Loucy (cell line): ENCODE measurements around the gene WSB2.
A peak's percentile ranks its signal among the peaks of the same experiment; 100 is the strongest.
"Not testable (repeated sequence)": the region's sequence is repeated elsewhere in the genome, so short reads cannot be mapped to it uniquely, and the experiment has no call there.

Source experiments
- H2AFZ ChIP-seq: fragments of 200-600 bp; sonication (generic); 2 replicates; pipeline ENCODE4 v1.6.0; 2016; ENCODE audit warnings: antibody characterized with exemption, mild to moderate bottlenecking, low read length, moderate library complexity
- H3F3A ChIP-seq: fragments of 200-600 bp; 2 replicates; pipeline ENCODE4 v1.6.0; 2016; ENCODE audit warnings: antibody characterized with exemption, low read depth, mild to moderate bottlenecking
- H3K27me3 ChIP-seq: fragments of 200-600 bp; sonication (generic); 2 replicates; pipeline ENCODE4 v1.6.1; 2014; ENCODE audit warnings: low read length, mild to moderate bottlenecking; ENCODE audit not compliant: insufficient read depth, poor library complexity, severe bottlenecking
- H3K36me3 ChIP-seq: fragments of 200-600 bp; sonication (generic); 2 replicates; pipeline ENCODE4 v1.6.1; 2016; ENCODE audit warnings: low read length; ENCODE audit not compliant: insufficient read depth
- H3K4me1 ChIP-seq: fragments of 200-600 bp; sonication (generic); 2 replicates; pipeline ENCODE4 v1.5.1; 2014; ENCODE audit warnings: low read length, mild to moderate bottlenecking; ENCODE audit not compliant: insufficient read depth, poor library complexity, severe bottlenecking
- H3K4me2 ChIP-seq: fragments of 200-600 bp; sonication (generic); 2 replicates; pipeline ENCODE4 v1.6.0; 2014; ENCODE audit warnings: antibody characterized with exemption, low read length, low read depth, mild to moderate bottlenecking; ENCODE audit not compliant: poor library complexity, severe bottlenecking
- H3K4me3 ChIP-seq: fragments of 200-600 bp; sonication (generic); 2 replicates; pipeline ENCODE4 v1.5.1; 2014; ENCODE audit warnings: low read length, mild to moderate bottlenecking, mixed read lengths; ENCODE audit not compliant: poor library complexity, severe bottlenecking
- H3K79me2 ChIP-seq: fragments of 200-600 bp; sonication (generic); 2 replicates; pipeline ENCODE4 v1.6.1; 2014; ENCODE audit warnings: low read length; ENCODE audit not compliant: insufficient read depth
- H3K9ac ChIP-seq: fragments of 200-600 bp; sonication (generic); 2 replicates; pipeline ENCODE4 v1.6.0; 2014; ENCODE audit warnings: mild to moderate bottlenecking, low read depth, low read length, moderate library complexity; ENCODE audit not compliant: poor library complexity, severe bottlenecking
- H3K9me2 ChIP-seq: fragments of 200-600 bp; sonication (generic); replicated peaks from 2 replicates; pipeline ENCODE4 v1.6.1; 2016; ENCODE audit warnings: low read depth, low read length, mixed read lengths
- H3K9me3 ChIP-seq: fragments of 200-600 bp; sonication (generic); 2 replicates; pipeline ENCODE4 v1.6.1; 2014; ENCODE audit warnings: mild to moderate bottlenecking, antibody characterized with exemption, low read length, low read depth; ENCODE audit not compliant: insufficient read depth
- H4K20me1 ChIP-seq: fragments of 200-600 bp; sonication (generic); 2 replicates; pipeline ENCODE4 v1.6.0; 2014; ENCODE audit warnings: antibody characterized with exemption, low read length, mild to moderate bottlenecking; ENCODE audit not compliant: insufficient read depth, poor library complexity, severe bottlenecking
- EZH2phosphoT487 ChIP-seq: fragments of 200-600 bp; IDR thresholded peaks from 2 replicates; pipeline ENCODE4 v1.6.1; 2018; ENCODE audit warnings: antibody characterized with exemption, mild to moderate bottlenecking, moderate library complexity, borderline replicate concordance
- TF ChIP-seq, protein P1 (sequence below): fragments of 200-600 bp; sonication (generic); conservative IDR thresholded peaks from 2 replicates; pipeline ENCODE4 v1.5.1; 2014; ENCODE audit warnings: mild to moderate bottlenecking, antibody characterized with exemption, low read length

Gene WSB2

DNA sequence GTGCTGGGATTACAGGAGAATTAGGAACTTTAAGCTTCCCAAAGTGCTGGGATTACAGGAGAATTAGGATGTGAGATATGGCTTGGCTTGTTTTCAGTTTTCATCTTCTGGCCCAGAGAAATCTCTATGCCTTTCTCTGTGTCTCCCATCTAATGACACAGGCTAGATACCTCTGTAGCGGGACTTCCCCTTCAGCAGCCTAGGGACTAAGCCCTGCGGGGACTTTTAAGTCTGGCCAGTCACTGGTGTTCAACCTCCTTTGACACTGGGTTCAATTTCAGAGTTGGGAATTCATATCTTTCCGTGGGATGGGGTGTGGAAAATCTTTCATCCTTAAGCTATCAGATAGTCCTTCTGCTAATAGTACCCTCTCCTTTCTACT is 38.3 kb downstream of the WSB2 start:
- Histone ChIP-seq H3K36me3 (peaks cover 69% of the 10 kb centered on the region), H3K4me3 (no peak overlapping the region), H3K79me2 (peaks cover 37% of the 10 kb centered on the region), H4K20me1 (peaks cover 6% of the 10 kb centered on the region), H3K9ac (no peak overlapping the region), H3K4me2 (no peak overlapping the region), H3K9me3 (no peaks in the 10 kb centered on the region), H3K9me2 (no peaks in the 10 kb centered on the region), H3F3A (no peaks in the 10 kb centered on the region), H3K4me1 (peaks cover 26% of the 10 kb centered on the region), H2AFZ (no peak overlapping the region), H3K27me3 (no peaks in the 10 kb centered on the region)
- no peak for TF ChIP-seq EZH2phosphoT487
- TF ChIP-seq, protein P1, sequence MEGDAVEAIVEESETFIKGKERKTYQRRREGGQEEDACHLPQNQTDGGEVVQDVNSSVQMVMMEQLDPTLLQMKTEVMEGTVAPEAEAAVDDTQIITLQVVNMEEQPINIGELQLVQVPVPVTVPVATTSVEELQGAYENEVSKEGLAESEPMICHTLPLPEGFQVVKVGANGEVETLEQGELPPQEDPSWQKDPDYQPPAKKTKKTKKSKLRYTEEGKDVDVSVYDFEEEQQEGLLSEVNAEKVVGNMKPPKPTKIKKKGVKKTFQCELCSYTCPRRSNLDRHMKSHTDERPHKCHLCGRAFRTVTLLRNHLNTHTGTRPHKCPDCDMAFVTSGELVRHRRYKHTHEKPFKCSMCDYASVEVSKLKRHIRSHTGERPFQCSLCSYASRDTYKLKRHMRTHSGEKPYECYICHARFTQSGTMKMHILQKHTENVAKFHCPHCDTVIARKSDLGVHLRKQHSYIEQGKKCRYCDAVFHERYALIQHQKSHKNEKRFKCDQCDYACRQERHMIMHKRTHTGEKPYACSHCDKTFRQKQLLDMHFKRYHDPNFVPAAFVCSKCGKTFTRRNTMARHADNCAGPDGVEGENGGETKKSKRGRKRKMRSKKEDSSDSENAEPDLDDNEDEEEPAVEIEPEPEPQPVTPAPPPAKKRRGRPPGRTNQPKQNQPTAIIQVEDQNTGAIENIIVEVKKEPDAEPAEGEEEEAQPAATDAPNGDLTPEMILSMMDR, result no peak

DNA sequence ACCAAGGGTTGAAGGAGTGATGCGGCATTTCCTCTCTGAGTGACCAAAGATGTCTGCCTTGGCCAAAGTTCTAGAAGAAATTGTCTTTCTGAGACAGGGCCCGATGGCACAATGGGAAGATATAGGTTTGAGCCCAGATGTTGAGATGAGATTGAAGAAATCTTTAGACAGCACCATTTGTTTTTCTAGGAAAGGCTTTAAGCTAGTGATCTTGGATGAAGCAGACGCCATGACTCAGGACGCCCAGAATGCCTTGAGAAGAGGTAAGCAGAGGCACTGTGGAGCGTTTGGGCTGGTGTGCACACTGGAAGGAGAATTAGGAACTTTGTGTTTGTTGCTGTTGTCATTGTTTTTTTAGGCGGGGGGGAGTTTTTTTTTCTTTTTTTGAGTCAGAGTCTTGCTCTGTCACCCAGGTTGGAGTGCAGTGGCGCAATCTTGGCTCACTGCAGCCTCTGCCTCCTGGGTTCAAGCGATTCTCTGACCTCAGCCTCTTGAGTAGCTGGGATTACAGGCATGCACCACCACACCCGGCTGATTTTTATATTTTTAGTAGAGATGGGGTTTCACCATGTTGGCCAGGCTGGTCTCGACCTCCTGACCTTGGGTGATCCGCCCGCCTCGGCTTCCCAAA is 38.8 kb downstream of the WSB2 start:
- not testable (repeated sequence) for H3K4me3 ChIP-seq, H2AFZ ChIP-seq, H3K9ac ChIP-seq, H3K4me2 ChIP-seq, H3K9me3 ChIP-seq, H3F3A ChIP-seq, H3K27me3 ChIP-seq, H3K9me2 ChIP-seq
- peaks cover 11% of the 10 kb centered on the region for H4K20me1 ChIP-seq
- peaks cover 67% of the 10 kb centered on the region for H3K36me3 ChIP-seq
- peaks cover 31% of the 10 kb centered on the region for H3K4me1 ChIP-seq
- H3K79me2 ChIP-seq, result peaks cover 42% of the 10 kb centered on the region

DNA sequence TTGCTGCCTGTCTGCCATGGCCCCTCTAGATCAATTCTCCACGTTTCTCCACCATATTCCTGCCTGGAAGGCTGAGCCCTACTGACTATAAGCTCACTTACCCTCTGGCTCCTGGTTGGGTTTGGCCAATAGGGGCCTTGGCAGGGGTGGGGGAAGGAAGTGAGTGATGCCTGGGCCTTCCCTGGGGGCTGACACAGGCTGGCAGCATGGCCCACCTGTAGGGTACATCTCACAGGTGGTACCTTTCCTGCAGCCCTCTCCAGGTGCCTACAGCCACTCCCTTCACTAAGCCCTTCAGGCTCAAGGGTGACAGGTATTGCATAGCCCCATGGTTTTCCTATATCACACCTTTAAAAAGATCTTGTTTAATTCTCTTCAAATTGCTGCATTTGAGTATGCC is 40.9 kb downstream of the WSB2 start:
- Histone ChIP-seq H3K4me3 (peak overlapping the region; percentile 23), H2AFZ (no peak overlapping the region), H3K9me3 (no peaks in the 10 kb centered on the region), H4K20me1 (peaks cover 17% of the 10 kb centered on the region), H3F3A (no peaks in the 10 kb centered on the region), H3K36me3 (peaks cover 47% of the 10 kb centered on the region; the same call in 1 of the 2 replicates), H3K9ac (no peak overlapping the region), H3K79me2 (peaks cover 48% of the 10 kb centered on the region), H3K4me1 (peaks cover 37% of the 10 kb centered on the region), H3K9me2 (no peaks in the 10 kb centered on the region), H3K4me2 (peak overlapping the region; percentile 94), H3K27me3 (no peaks in the 10 kb centered on the region)
- TF ChIP-seq, protein P1, result no peak
- no peak for TF ChIP-seq EZH2phosphoT487

DNA sequence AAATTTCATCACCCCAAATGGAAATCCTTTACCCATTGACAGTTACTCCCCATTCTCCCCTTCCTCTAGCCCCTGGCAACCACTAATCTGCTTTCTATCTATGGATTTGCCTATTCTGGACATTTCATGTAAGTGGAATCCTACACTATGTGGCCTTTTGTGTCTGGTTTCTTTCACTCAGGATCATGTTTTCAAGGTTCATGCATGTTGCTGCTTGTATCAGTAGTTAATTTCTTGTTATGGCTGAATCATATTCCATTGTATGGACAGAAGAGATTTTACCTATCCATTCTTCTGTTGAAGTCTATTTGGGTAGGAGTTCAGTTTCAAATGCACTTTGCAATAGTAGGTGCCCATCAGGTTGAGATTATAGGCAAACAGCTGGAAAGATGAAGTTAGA is 43.1 kb downstream of the WSB2 start:
- no peaks in the 10 kb centered on the region for H3K9me3 ChIP-seq
- H3K27me3 ChIP-seq, result no peaks in the 10 kb centered on the region
- peaks cover 17% of the 10 kb centered on the region for H4K20me1 ChIP-seq
- peaks cover 48% of the 10 kb centered on the region for H3K79me2 ChIP-seq
- peak overlapping the region; percentile 94 for H3K4me2 ChIP-seq
- peak overlapping the region; percentile 100 for H3K9ac ChIP-seq
- no peaks in the 10 kb centered on the region for H3F3A ChIP-seq
- TF ChIP-seq, protein P1, result no peak
- no peak for TF ChIP-seq EZH2phosphoT487
- peak overlapping the region; percentile 100 for H3K4me3 ChIP-seq
- peaks cover 37% of the 10 kb centered on the region for H3K4me1 ChIP-seq
- H3K36me3 ChIP-seq, result peaks cover 37% of the 10 kb centered on the region; the same call in 1 of the 2 replicates
- H2AFZ ChIP-seq, result no peak overlapping the region
- H3K9me2 ChIP-seq, result no peaks in the 10 kb centered on the region
